ENCODE results near the gene IFNK.

IFNK gene

GRCh38 chr9:27514551-27514950 is 9.5 kb upstream of the IFNK start:
- DNase-seq (ENCODE audit: low read depth), result no peak

- no peak for DNase-seq (ENCODE audit: low read depth)
Observed at GRCh38 chr9:27518006-27518405, 6.1 kb upstream of the IFNK start.

- no peak for DNase-seq (ENCODE audit: low read depth)
Observed at GRCh38 chr9:27518809-27519208, 5.3 kb upstream of the IFNK start.

GRCh38 chr9:27519466-27520465 is 4.3 kb upstream of the IFNK start:
- DNase-seq (ENCODE audit: low read depth), result no peak

GRCh38 chr9:27520986-27521385 is 3.1 kb upstream of the IFNK start:
- DNase-seq (ENCODE audit: low read depth), result no peak

- no peak for DNase-seq (ENCODE audit: low read depth)
Observed at GRCh38 chr9:27523141-27523540, 949 bp upstream of the IFNK start.

GRCh38 chr9:27527702-27528075 is 3.6 kb downstream of the IFNK start:
- DNase-seq (ENCODE audit: low read depth), result no peak

- peak; percentile 25 for DNase-seq (ENCODE audit: low read depth)
Observed at GRCh38 chr9:27528076-27528885, 4.2 kb downstream of the IFNK start.

- DNase-seq (ENCODE audit: low read depth), result peak; percentile 10
Observed at GRCh38 chr9:27528886-27529315, 4.8 kb downstream of the IFNK start.

GRCh38 chr9:27529316-27530278 is 5.5 kb downstream of the IFNK start, which contains the start of gene MOB3B:
MOB3B (minus strand) TSS chr9:27529814; CDS start chr9:27455550, 74,264 bp downstream.
- DNase-seq (ENCODE audit: low read depth), result peak; percentile 66

- DNase-seq (ENCODE audit: low read depth), result no peak
Observed at GRCh38 chr9:27530915-27531755, 7.0 kb downstream of the IFNK start.

GRCh38 chr9:27532046-27532445 is 8.0 kb downstream of the IFNK start:
- no peak for DNase-seq (ENCODE audit: low read depth)

- no peak for DNase-seq (ENCODE audit: low read depth)
Observed at GRCh38 chr9:27533311-27533710, 9.2 kb downstream of the IFNK start.

GRCh38 chr9:27534131-27534530 is 10.0 kb downstream of the IFNK start:
- DNase-seq (ENCODE audit: low read depth), result no peak

GRCh38 chr9:27534658-27535209 is 10.6 kb downstream of the IFNK start:
- no peak for DNase-seq (ENCODE audit: low read depth)

- no peak for DNase-seq (ENCODE audit: low read depth)
Observed at GRCh38 chr9:27535701-27536118, 11.6 kb downstream of the IFNK start.

GRCh38 chr9:27536168-27536567 is 12.1 kb downstream of the IFNK start:
- DNase-seq (ENCODE audit: low read depth), result no peak

- no peak for DNase-seq (ENCODE audit: low read depth)
Observed at GRCh38 chr9:27537027-27537435, 12.9 kb downstream of the IFNK start.

- no peak for DNase-seq (ENCODE audit: low read depth)
Observed at GRCh38 chr9:27537756-27538155, 13.7 kb downstream of the IFNK start.

GRCh38 chr9:27538647-27539046 is 14.6 kb downstream of the IFNK start:
- DNase-seq (ENCODE audit: low read depth), result no peak
